NCI-H2171 (cell line): ENCODE data around the gene TLL2.

ENCODE experiments used
- DNase-seq: peaks from one replicate; lab custom pipeline; 2025; lab: John Stamatoyannopoulos, UW

Gene TLL2

GRCh38 chr10:96358851-96359540 lies 154.7 kb downstream of the TLL2 start, which contains the start of gene OPALIN:
Gene OPALIN, minus strand, starts transcription at chr10:96359002. Its CDS starts 106 bp downstream, at chr10:96358896.
- DNase-seq, result no peak

DNA sequence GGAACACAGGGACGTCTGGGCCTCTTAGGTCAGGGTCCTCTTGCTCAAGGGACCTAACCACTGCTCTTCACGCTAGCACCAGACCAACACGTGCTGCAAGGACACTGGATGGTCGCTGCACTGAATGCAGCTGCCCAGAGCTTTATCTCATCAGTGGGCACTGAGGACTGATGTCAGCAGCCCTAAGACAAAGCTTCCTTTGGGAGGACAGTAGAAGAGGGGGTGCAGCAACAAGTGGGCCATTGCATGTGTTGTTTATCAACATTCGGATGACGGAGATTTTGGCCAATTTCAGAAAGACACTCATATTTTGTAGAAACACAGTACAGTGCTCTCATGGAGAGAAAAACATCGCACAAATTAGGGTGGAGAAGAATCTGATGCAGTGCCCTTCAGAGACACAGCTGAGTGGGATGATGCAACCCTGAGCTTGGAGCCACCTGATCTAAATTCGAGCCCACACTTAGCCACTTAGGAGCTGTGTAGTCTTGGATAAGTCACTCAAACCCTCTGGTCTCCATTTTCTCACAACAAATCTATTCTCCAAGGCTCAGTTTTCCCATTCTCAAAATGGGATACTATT lies 156.6 kb downstream of the TLL2 start:
- DNase-seq, result no peak

DNA sequence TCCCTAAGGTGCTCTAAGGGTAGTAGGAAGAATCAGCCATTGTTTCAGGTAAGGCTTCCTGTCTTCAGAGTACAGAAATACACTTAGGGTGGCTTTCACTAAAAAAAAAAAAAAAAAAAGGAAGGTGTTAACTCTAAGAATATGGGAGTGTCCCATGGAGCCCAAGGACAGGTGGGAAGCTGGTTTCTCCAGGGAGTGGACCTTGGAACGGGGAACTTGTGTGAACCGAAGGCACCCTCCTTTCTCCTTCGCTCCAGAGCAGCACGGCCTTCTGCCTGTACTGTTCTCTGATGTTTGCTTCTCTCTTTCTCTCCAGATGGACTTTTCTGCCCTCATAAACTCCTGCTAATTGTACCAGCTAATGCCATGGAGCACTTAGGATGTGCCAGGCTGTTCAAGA lies 161.1 kb downstream of the TLL2 start:
- no peak for DNase-seq

DNA sequence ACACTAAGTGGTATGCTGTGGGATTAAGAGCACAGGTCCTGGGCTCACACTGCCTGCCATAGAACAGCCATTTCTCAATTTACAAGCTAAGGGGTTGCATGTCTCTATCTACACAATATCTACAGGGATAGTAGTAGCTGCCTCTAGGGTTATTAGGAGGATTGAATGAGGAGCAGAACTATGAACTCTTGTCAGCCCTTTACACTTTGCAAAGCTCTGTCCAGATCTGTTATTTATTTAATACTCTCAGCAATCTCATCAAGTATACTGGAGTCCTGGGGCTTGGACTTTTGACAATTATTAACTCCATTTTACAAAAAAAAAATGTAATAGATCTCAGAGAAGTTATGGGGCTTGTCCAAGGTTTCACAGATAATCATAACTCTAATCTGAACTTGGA lies 161.7 kb downstream of the TLL2 start:
- DNase-seq, result no peak

DNA sequence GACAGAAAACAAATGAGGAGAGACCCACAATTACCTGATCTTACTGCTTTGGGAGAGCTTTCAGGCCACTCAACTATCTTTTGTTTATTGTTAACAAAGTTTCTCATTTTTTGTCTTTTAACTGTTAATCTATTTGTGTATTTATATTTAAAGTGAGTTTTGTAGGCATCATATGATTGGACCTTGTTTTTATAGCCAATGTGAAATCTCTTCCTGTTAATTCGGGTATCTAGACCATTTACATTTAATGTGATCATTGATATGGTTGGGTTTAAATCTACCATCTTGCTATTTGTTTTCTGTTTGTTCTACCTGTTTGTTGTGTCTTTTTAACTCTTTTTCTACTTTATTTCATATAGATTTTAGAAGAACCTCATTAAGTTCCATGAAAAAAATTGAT lies 167.4 kb downstream of the TLL2 start:
- no peak for DNase-seq

DNA sequence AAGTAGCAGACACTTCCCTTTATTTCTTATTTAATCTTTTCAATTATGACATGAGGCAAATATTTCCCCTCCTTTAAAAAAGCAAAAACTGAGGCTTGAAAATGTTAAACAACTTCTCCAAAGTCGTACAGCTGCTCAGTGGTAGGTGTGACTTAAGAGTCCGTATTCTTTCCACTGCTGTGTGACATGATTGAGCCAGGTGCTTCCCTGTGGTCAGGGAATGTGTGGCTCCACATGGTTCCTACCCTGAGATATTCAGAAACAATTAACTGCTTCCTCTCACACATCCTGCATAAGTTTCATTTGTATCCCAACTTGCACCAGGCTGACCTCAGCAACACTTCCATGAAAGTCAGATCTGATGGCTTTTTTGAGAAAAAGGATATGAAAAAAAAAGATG lies 168.5 kb downstream of the TLL2 start:
- DNase-seq, result no peak

- DNase-seq, result no peak
These were observed 169.5 kb downstream of the TLL2 start for GRCh38 chr10:96344178-96344577.

- no peak for DNase-seq
These were observed 171.3 kb downstream of the TLL2 start for GRCh38 chr10:96342402-96342801.

- no peak for DNase-seq
These were observed 172.2 kb downstream of the TLL2 start for GRCh38 chr10:96341219-96342182.

GRCh38 chr10:96339956-96340904 lies 173.5 kb downstream of the TLL2 start:
- DNase-seq, result peak; percentile 34

DNA sequence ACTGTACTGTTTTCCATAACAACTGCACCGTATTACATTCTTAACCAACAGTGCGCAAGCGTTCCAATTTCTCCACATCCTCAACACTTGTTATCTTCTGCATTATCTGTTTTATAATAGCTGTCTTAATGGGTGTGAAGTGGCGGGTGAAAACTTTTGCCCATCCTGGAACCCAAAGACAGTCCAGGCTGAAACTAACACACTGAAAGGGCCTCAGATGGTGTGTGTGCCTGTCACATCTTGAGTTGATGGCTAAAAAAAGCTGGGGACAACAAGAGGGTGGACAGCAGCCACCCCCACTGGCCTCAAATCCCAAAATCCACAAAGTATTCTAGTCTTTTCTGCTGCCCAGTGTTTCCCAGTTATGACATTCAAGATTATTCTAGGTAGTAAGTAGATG lies 174.3 kb downstream of the TLL2 start:
- DNase-seq, result no peak

DNA sequence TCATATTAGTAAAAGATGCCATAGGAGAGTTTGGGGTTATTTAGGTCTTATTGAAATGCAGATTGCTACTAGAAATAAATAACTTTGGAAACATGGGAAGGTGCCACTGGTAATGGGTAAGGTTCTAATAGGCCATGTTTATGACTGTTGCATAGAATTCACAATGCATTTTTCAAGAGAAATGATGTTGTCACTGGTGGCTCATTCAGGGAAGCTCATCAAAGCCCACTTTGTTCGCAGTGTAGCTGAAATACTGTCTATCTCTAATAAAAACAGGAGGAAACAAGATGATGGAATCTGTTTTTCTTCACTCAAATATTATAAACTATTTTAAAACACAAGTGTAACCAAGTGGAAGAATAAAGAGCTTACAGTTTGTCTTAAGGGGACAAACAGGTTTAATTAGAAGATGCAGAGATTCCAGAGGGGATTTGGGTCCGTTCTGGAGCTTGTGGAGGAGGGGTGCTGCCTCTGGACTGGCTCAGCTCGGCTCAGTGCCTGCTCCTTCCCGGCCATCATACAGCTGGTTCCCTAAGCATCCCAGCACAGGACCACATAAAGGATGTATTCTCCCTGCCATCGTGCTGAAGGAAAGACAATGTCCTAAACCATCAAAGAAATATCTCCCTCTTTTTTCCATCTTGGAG lies 175.3 kb downstream of the TLL2 start:
- DNase-seq, result no peak

DNA sequence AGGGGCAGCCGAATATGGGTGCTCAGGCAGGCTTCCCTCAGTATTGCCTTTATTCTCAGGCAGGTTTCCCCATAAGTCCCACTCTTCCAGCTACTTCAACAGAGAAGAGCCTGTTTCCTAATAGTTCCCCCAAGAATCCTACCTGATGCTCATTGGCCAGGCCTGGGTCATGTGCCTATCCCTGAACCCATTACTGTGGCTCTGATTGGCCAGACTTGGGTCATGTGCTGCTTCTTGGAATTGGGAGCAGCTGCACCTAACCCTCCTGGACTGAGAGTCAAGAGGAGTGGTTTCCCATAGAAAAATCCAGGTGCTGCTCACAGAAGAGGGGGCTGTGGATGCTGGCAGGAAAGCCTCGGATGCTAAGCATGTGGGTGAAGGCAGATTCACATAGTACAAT lies 176.6 kb downstream of the TLL2 start:
- DNase-seq, result no peak

DNA sequence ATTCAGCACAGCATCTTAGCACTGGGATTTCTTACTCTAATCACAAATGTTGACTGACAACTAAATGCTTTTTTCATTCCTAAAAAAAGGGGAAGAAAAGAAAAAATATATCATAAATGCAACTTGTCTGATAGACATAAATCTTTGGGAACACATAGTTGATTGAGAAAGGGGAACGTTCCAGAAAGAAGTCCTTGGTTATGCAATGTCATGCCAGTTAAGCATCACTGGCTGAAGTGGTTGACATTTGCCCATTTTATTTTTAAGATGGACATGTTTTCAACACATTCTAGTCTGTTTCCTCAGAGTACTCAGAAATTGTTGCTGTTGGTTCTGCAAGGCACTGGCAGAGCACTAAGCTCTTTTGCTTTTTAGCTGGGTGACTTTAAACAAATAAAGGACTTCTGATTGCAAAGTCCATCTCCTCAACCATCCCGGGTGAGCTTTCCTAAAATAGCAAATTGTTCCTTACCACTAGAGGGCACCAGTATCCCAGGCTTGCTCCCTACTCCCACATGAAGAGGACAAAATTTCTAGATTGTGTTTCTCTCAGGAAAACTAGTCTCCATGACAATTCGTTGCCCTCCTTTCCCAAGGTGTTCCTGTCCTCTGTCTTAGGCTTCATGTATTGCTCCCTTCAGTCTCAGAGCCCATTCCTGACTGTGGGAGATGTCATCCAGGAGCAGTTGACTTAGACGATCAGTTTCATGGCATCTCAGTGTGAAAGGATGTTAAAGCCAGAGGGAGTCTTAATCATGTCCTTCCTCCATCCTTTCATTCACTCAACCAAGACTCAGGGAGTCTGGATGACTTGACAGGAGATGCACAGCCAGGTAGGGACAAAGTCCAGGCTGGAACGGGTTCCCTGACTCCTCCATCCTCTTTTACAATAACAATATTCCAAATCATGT lies 178.9 kb downstream of the TLL2 start:
- peak; percentile 7 for DNase-seq

GRCh38 chr10:96333101-96333500 lies 180.6 kb downstream of the TLL2 start:
- no peak for DNase-seq

- no peak for DNase-seq
These were observed 186.3 kb downstream of the TLL2 start for GRCh38 chr10:96327462-96327861.

DNA sequence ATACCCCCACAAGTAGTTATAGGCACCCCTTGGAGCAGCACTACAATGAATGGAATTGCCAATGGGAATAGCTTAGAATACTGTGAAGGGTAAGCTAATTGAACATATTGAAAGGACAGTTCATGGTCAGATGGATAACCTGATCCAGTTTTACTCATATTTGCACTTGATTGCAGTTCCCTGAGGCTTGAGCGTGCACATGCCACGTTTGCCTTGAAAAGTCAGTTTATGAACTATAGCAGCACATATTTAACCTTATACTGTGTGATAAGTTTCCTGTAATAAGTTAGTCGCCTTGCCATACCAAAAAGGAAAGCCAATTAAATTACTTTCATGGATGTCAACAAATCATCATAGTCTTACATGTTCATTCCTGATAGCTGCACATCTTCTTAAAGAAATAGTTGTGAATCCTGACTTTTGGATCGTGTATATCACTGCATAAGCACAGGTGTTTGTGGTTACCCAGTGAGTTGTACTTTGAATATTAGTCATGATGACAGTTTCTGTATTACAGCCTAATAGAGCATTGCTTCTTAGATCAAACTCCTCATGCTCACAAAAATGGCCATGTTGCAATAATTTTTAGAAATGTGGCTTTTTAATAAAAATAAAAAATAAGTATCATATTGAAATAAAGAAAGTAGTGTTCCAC lies 187.9 kb downstream of the TLL2 start:
- DNase-seq, result no peak

DNA sequence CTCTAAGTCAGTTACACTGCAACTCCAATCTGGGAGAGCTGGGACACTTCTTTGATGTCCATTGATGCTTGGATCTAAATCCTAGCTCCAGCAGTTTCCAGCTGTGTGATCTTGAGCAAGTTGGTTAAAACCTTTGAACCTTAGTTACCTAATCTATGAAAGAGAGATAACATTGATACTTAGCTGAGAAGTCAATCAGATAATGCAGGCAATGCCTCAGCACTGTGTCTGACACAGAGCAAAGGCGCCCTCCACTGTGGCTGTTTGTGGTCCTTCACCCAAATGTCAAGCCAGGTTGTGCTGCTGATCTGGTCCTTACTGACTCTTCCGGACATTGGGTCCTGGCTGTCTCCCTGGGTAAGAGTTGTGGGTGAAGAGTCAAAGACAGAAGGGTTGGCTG lies 189.3 kb downstream of the TLL2 start:
- no peak for DNase-seq

- DNase-seq, result no peak
These were observed 191.5 kb downstream of the TLL2 start for GRCh38 chr10:96322275-96322674.

DNA sequence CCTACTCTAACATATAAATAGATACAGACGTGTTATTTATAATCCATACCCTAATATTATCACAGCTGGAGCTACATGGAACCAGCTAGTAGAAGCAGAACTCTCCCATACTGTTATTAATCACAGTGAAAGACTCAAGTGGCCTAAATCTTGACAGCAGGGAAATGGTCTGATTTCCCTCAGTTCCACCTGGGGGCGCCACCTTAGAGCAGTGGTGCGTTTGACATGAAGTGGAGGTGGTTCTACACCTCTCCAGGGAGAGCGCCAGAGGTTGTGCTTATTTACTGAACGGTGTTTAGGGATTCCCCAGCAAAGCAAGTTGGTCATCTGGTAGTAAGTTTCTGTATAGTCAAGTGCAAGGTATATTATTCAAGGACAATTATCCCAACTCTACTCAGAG lies 191.9 kb downstream of the TLL2 start:
- no peak for DNase-seq
